NCI-H2227 (cell line): ENCODE measurements around the gene TNFRSF12A.

Experiments
- DNase-seq: peaks from one replicate; lab custom pipeline; 2025; ENCODE audit not compliant: unreplicated experiment; lab: John Stamatoyannopoulos, UW

The TNFRSF12A gene

DNA sequence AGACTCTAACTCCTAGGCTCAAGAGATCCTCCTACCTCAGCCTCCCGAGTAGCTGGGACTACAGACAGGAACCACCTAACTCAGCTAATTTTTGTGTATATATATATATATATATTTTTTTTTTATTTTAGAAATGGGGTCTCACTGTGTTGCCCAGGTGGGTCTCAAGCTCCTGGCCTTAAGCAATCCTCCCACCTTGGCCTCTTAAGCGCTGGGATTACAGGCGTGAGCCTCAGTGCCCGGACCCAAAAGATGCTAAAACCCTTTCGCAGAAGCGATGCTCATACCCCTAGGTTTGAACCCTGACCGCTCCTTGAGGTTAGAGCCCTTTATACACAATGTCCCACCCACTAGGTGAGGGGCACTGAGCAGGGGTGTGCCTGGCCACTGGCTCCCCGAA lies 9.7 kb upstream of the TNFRSF12A start:
- no peak for DNase-seq

DNA sequence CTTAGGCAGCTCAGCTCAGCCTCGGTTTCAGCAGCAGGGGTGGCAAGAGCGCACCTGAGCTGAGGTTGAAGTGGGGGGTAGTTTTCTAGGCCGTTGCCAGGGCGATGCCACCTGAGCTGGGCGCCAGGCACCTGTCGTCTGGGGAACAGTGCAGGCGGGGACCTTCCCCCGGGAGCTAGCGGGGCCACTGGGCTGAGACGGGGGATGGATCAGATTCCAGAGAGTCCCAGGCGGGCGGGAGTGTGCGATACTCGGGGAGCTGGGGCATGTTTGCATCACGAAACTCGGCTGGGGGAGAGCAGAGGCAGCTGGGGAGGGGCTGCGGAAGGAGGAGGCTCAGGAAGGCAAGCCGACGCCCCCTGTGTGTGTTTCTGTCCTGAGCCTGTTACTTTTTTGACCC lies 7.9 kb upstream of the TNFRSF12A start:
- DNase-seq, result no peak

DNA sequence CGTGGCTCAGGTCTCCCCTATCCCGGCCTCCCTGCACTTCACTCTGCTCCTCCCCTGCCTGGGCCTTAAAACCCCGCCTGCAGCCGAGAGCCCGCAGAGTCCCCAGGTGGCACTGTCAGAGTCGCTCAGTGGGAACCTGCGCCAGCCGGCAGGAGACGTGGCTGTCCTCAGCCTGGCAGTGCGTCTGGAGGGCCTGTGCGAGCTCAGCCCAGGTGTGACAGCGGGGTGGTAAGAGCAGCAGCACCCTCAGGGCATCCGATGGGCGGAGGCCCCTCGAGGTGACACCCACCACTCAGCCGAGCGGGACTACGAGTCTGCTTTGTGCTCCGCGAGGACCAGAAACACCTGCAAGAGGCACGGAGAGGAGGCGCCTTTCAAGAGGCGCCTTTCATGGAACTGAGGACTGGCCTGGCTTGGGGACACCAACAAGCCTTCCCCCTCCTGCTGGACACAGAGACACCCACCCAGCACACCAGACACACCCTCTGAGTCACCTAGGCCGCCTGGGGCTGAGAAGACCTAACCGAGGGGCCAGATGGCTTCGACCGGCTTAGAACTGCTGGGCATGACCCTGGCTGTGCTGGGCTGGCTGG lies 7.2 kb upstream of the TNFRSF12A start, which contains the start of gene CLDN9:
TSS of gene CLDN9 (plus strand) at position 96 of the 593 bp plus-strand sequence. CDS start at position 536, 440 bp downstream.
- DNase-seq, result no peak

DNA sequence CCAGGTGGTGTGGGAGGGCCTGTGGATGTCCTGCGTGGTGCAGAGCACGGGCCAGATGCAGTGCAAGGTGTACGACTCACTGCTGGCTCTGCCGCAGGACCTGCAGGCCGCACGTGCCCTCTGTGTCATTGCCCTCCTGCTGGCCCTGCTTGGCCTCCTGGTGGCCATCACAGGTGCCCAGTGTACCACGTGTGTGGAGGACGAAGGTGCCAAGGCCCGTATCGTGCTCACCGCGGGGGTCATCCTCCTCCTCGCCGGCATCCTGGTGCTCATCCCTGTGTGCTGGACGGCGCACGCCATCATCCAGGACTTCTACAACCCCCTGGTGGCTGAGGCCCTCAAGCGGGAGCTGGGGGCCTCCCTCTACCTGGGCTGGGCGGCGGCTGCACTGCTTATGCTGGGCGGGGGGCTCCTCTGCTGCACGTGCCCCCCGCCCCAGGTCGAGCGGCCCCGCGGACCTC lies 6.6 kb upstream of the TNFRSF12A start:
- no peak for DNase-seq

DNA sequence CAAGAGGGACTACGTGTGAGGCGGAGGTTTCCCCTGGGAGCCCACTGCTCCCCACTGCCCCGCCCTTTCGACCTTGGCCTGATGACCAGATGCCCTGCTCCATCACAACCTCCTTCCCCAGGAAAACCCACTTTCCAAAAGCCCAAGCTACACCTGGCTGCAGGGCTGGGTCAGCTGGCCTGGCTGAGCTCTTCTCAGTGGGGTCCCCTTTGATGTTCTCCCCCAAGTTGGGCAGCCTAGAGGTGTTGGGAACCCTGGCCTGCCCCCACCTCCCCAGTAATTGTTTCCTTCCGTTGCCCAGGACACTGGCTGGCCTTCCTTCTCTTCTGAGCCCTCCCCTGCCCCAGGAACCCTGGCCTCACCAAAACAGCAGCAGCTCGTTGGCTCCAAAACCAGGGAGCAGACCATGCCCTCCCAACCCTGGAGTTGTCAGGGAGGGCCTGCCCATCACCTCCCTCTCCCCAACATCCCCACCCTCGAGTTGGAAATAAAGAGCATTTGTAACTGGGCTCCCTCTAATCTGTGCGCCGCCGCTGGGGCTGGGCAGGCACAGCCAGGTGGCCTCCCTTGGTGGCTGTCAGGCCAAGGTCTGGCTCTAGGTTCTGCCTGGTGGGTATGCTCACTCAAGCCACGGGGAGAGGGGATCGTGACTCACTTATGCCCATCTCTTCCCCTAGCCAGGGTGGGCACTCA lies 6.0 kb upstream of the TNFRSF12A start:
- DNase-seq, result no peak

DNA sequence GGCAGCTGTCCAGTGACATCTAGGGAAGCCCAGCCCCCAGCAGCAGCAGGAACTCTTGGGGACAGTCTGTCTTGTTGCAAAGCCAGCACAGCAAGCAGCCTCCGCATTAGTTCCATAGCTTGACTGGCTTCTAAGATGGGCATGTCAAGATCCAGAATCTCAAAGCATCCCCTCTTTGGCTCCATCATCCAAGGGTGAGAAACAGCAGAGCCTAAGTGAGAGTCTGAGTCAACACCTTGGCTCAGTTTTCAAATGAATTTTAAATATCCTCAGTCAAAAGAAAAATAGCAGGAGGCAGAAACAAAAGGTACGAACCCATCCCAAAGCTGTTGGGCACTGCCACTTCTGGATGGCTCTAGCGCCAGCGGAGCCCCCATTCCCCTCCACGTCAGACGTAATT lies 5.2 kb upstream of the TNFRSF12A start:
- no peak for DNase-seq

DNA sequence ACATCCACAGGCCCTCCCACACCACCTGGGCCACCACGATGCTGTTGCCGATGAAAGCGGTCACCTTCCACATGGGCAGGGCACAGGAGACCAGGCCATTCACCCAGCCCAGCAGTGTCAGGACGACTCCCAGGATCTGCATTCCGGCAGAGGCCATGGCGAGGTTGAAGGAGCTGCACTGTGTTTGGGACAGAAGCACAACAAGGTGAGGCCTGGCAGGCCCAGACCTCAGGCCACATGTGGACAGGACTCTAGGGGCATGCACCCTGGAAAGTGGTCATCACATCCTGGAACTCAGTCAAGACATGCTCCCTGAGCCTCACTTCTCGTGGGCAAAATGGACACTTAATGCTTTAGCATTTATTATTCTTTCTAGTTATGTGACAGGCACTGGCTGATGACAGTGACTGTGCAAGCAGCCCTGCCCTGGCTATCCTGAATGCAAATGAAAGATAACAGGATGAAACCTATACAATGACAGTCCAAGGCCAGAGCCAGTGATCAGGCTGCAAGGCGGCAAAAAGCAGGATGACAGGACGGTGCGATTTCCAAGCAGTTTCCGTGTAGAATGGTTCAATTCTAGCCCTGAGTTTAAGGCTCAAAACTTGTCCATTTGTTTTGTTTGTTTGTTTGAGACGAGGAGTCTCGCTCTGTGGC lies 4.2 kb upstream of the TNFRSF12A start:
- no peak for DNase-seq

DNA sequence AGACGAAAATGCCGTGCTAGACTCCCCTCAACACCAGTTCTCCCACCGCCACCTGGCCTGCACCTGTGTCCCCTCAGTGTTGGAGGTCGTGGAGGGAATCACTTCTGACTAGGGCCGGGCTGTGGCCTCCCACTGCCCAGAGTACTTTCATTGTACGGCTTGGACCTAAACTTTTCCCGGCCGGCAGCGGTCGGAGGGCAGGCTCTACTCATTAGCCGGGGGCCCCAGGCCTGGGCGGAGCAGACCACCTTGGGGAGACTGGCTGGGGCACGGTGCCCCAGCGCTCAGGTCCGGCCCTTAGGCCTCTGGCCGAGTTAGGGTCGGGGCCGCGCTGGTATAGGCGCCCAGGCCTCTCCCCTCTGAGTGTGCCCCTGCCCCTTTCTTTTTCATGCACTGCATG lies 2.8 kb upstream of the TNFRSF12A start:
- DNase-seq, result no peak

DNA sequence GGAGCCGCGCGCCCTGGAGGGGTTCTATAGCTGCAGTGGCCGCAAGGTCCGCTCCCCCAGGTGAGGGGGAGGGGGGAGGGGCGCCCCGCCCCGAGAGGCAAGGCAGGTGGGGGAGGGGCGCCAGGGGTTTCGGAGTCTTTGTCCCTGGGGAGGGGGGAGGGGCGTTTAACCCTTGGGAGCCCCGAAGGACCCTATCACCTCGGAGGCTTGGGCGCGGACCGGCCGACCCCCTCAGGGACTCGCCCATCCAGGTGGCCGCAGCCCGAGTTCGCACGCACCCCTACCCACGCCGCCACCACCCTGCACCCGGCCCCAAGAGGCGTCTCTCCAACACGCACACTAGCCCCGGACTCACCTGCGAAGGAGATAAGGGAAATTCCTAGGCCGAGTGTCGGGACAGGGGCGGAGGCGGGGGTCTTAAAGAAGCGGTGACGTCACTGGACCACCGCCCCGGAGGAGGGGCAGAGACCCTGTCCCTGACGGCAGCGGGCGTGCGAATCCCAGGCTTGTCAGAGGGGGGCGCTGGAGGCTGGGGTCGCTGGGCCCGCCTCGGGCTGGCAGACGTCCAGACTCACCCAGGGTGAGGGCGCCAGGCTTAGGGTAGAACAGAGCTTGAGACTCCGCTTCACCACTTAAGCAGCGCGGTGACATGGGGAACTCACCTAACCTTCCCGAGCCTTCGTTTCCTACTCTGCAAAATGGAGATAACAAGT lies 2.2 kb upstream of the TNFRSF12A start, which contains the start of gene CLDN6:
TSS of gene CLDN6 (minus strand) at position 390 of the 713 bp plus-strand sequence. CDS start 2,162 bp downstream, outside the sequence.
- DNase-seq, result no peak

DNA sequence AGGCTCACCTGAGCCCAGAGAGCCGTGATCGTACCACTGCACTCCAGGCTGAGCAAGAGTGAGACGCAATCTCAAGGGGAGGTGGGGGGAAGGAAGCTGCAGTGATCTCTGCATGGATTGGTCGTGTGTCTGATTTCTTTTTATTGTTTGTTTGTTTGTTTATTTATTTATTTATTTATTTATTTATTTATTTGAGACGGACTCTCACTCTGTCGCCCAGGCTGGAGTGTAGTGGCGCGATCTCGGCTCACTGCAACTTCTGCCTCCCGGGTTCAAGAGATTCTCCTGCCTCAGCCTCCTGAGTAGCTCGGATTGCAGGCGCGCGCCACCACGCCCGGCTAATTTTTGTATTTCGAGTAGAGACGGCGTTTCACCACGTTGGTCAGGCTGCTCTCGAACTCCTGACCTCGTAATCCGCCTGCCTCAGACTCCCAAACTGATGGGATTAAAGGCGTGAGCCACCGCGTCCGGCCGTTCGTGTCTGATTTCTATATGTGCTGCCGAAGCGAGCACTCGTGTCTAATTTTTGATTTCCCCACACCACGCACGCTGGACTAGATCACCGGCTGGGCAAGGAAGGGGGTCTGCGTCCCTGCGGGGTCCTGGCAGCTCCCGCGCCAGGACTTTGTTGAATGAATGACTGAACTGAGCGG lies 448 bp upstream of the TNFRSF12A start:
- DNase-seq, result no peak

DNA sequence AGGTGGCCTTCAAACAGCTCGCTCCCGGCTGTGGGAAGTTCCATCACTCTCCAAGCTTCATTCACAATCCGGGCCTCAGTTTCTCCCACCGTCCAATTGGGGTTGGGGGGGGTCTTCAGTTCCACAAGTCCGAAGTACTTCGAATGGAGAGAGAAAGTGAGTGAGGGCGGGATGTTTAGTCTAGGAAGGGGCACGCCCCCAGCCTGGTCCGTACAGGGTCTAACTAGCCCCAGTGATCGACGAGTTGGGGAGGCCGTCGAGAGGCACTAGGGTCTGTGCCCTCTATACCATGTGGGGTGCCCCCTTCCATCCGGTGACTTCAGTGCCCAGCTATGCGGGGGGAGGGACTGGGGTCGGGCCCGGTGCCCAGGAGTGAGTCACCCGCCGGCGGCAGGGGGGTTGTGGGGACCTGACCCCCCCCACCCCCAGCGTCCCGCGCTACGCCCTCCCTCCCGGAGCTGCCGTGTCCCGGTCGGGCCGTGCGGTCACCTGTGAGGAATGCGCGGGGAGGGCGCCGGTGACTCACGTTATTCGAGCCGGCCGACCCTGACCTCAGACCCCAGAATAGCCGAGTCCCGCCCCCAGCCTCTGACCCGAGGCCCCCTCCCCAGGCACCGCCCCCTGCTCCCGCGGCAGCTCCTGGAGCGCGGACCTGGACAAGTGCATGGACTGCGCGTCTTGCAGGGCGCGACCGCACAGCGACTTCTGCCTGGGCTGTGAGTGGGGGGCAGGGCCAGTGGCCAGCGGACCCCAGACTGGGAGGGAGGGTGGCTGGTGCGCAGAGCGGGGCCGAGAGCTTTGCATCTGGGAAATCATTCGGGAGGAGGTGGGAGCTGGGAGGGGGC lies 658 bp downstream of the TNFRSF12A start:
- DNase-seq, result peak; percentile 49

DNA sequence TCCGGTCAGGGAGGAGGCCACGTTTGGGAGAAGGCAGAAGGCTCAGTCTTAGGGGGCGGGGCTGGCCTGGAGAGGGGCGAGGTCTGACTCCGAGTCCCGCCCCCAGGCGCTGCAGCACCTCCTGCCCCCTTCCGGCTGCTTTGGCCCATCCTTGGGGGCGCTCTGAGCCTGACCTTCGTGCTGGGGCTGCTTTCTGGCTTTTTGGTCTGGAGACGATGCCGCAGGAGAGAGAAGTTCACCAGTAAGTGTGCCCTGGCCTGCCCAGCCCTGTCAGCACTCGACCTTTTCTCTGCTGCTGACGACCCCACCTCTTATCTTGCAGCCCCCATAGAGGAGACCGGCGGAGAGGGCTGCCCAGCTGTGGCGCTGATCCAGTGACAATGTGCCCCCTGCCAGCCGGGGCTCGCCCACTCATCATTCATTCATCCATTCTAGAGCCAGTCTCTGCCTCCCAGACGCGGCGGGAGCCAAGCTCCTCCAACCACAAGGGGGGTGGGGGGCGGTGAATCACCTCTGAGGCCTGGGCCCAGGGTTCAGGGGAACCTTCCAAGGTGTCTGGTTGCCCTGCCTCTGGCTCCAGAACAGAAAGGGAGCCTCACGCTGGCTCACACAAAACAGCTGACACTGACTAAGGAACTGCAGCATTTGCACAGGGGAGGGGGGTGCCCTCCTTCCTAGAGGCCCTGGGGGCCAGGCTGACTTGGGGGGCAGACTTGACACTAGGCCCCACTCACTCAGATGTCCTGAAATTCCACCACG lies 1.5 kb downstream of the TNFRSF12A start:
- DNase-seq, result peak; percentile 77

DNA sequence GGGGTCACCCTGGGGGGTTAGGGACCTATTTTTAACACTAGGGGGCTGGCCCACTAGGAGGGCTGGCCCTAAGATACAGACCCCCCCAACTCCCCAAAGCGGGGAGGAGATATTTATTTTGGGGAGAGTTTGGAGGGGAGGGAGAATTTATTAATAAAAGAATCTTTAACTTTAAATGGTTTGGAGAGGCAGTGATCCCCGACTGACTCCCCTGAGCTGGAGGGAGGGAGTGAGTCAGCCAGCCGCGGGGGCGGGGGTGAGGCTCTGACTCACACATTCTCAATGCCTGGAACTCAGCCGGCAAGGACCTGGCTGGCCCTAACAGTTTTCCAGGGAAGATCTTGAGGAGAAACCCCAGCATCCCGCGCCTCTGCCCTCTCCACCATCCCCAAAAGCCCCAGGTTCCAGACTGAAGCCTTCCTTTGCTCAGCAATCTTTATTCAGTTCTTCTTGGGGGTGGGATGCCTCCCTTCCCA lies 2.1 kb downstream of the TNFRSF12A start:
- DNase-seq, result peak; percentile 44

DNA sequence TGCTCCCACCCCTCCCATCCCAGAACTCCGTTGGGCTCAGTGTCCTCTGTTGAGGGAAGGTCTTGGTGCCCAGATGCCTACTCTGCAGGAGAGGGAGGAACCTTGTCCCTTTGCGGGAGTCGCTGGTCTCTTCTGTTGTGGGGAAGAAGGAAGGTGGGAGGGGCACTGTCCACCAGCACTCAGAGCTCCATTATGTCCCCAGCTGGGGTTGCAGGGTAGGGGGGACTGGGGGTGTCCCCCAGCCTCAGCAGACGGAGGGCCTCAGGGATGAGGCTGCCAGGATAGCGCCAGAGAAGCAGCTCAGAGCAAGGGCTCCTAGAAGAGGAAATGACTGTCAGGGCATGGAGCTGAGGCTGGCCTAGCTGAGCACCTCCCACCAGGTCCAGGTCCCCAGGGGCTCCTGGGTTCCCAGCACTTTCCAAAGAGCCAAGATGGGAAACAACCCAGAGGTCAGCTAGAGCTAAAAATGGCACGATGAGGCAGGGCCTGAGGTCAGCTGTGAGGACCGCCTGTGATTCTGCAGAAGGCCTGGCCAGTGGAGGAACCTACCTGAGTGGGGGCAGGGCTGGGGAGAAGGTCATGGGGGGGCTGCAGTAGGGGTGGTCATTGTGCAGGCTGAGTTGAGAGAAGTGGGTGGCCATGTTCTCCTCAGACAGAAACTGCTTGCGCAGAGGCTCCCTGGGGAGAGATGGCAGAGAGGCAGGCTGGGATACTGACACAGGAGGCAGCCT lies 2.7 kb downstream of the TNFRSF12A start:
- no peak for DNase-seq

DNA sequence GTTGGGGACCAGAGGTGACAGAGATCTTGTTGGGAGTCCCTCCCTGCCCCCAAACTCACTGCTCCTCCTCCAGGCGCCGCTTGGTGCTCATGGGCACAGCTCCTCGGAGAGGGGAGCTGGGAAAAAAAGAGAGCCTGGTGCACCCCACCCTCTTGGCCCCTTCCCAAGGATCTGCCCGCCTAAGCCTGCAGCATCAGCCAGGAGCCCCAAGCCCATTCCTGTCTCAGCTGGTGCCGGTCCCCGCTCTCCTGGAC lies 3.2 kb downstream of the TNFRSF12A start:
- no peak for DNase-seq

DNA sequence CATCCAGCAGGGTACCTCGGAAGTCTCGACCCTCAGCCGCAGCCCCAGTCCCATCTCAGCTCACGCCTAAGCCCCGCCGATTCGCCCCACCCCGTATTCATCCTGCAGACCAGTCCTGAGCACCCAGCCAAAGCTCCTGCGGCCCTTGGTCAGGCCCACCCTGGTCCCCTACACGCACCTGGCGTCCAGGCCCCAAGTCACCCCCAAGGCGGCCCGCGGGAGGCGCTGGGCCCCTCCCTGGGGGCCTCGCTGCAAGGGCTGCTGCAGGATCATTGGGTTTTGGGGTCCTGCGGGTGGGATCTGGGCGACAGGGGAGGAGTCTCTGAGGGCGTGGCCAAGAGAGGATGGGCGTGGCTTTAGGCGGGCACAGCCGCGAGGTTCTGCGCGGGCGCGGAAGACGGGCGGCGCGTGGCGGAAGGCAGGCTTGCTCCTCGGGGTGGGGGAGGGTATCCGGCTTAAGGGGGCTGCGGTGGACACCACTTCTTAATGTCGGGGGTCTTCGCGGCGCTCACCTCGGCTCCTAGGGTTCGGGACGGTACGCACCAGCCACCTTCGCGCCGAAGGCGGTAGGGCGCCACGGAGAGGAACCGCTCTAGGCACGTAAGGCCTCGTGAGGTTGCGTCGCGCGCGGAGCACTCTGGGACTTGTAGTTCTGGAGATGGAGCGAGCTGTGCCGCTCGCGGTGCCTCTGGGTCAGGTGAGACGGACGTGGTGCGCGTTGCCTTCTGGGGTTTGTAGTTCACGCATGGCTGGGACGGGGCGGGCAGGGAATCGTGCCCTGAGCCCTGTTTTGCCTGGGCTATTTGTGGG lies 3.7 kb downstream of the TNFRSF12A start, which contains the start of the genes HCFC1R1 and THOC6:
TSS of gene HCFC1R1 (minus strand) at position 274 of the 810 bp plus-strand sequence. CDS start at position 273, 1 bp downstream.
TSS of gene THOC6 (plus strand) at position 367 of the 810 bp plus-strand sequence. CDS start at position 659, 292 bp downstream.
- peak; percentile 98 for DNase-seq
